ENCODE measurements around the gene SLC25A12.
"Not testable (repeated sequence)": the region's sequence is repeated elsewhere in the genome, so short reads cannot be mapped to it uniquely, and the experiment has no call there.

SLC25A12 gene, protein sequence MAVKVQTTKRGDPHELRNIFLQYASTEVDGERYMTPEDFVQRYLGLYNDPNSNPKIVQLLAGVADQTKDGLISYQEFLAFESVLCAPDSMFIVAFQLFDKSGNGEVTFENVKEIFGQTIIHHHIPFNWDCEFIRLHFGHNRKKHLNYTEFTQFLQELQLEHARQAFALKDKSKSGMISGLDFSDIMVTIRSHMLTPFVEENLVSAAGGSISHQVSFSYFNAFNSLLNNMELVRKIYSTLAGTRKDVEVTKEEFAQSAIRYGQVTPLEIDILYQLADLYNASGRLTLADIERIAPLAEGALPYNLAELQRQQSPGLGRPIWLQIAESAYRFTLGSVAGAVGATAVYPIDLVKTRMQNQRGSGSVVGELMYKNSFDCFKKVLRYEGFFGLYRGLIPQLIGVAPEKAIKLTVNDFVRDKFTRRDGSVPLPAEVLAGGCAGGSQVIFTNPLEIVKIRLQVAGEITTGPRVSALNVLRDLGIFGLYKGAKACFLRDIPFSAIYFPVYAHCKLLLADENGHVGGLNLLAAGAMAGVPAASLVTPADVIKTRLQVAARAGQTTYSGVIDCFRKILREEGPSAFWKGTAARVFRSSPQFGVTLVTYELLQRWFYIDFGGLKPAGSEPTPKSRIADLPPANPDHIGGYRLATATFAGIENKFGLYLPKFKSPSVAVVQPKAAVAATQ

DNA sequence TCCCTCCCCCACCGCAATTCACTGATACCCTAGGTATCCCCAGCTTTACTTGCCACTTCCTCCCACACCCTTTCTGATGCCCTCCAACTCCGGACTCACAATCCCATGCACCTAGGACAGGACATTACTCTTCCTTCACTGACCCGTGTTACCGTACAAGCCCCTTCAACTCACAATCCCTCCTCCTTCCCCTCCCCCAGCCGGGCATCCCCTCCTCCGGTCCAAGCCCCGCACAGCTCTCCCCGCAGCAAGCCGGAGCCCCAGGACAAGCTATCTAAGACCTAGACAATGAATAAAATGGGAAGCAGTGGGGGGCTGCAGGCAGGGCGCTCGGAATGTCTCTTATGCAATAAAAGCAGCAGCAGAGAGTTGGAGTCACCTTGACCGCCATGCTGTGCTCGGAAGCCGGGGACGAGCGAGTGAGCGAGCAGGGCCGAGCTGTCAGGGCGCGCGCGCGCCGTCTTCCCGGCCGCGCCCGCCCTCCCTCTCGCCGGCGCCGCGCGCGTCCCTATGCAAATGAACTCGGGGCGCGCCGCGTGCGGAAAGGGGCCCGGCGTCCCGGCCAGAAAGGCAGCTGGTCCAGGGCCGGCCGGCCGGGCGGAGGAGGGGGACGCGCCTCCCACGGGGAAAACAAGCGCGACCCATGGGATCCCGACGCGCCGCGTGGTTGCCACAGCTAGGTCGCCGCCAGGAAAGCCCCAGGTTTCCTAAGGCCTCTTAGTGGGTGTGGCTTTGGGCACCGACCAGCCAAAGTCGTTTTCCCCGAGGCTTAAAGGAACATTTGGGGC, at the start of gene SLC25A12:
Gene SLC25A12, minus strand, starts transcription at position 421 of the 788 bp plus-strand sequence. Its CDS starts 30 bp downstream, at position 391.
- in situ Hi-C loops (cut with MboI; ENCODE audit: low sequenced_read_pairs), result no loop called here

DNA sequence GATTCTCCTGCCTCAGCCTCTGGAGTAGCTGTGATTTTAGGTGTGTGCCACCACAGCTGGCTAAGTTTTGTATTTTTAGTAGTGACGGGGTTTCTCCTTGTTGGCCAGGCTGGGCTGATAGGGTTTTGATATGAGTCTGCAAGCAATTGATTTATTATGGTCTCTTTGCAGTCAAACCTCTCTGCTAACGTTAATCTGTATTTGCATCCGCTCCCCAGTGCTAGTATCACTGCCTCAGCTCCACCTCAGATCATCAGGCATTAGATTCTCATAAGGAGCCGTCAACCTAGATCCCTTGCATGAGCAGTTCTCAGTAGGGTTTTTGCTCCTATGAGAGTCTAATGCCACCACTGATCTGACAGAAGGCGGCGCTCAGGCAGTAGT, 47.3 kb upstream of the SLC25A12 start:
- in situ Hi-C loops (cut with MboI; ENCODE audit: low sequenced_read_pairs), result no loop called here

DNA sequence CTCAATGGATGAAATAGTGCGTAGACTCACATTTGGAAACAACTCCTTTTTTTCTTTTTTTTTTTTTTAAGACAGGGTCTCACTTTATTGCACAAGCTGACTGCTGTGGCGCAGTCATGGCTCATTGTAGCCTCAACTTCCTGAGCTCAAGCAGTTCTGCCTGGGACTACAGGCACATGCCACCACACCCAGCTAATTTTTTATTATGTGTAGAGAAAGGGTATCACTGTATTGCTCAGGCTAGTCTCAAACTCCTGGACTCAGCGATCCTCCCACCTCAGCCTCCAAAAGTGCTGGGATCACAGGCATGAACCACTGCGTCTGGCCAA, 45.7 kb upstream of the SLC25A12 start:
- in situ Hi-C loops (cut with MboI; ENCODE audit: low sequenced_read_pairs), result no loop called here

DNA sequence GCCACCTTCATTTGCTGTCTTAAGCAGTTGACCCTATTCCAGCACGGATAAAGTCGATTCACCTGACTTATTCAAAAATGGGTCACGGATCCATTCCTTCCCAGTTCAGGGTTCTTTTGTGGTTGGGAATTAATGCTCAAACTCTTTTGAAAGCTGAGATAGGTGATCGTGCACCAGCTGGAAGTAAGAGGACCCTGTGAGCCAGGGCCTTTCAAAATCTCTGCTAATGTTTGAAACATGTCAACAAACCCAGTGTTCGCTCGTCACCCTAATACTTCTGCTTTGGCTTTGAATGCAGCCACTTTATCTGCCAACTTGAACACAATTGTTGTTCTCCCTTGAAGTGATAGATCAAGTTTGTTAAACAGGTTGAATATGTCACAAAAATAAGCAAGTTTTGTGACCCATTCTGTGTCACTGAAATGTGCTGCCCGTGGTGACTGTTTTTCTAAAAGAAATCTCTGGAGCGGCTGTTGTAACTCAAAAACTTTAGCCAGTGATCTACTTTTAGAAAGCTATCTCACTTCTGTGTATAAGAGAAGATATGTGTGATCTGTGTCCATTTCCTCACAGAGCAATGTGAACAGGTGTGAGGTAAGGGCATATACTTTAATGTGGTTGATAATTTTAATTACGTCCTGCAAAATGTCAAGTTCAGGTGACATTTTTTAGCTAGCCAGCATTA, 45.2 kb upstream of the SLC25A12 start:
- in situ Hi-C loops (cut with MboI; ENCODE audit: low sequenced_read_pairs), result no loop called here

DNA sequence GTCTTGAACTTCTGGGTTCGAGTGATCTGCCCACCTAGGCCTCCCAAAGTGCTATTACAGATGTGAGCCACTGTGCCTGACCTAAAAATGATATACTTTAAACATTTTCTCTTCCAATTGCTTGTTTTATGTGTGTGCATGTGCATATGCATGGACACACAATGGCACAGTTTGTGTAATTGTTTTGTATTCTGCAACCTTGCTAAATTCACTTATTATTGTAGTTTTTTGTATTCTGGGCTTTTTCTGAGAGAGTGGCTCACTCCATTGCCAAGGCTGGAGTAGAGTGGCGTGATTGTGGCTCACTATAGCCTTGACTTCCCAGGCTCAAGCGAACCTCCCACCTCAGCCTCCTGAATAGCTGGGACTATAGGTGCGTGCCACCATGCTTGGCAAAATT, 36.3 kb upstream of the SLC25A12 start:
- in situ Hi-C loops (cut with MboI; ENCODE audit: low sequenced_read_pairs), result no loop called here

DNA sequence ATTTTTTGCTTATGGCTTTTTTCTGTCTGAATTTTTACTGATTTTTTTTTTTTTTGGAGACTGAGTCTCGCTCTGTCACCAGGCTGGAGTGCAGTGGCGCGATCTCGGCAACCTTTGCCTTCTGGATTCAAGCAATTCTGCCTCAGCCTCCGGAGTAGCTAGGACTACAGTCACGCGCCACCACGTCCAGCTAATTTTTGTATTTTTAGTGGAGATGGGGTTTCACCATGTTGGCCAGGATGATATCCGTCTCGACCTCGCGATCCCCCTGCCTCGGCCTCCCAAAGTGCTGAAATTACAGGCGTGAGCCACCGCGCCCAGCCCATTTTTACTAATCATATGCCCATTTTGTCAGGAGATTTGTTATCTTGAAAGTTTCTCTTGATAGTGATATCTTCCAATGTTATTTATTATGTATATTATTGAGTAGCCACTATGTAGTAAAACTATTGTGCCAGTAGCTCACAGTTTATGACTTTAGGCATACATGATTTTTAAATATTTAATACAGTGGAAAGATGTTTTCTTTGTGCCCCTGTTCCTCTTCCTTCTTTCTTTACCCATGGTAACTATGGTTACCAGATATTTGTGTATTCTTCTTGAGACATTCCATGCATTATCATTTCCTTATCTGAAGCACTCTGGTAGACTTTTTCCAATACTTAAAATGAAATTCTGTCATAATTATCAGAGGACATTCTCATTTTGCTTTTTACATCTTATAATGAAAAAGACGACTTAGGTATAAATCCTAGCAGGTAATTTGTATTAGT, 30.3 kb upstream of the SLC25A12 start:
- in situ Hi-C loops (cut with MboI; ENCODE audit: low sequenced_read_pairs), result no loop called here

DNA sequence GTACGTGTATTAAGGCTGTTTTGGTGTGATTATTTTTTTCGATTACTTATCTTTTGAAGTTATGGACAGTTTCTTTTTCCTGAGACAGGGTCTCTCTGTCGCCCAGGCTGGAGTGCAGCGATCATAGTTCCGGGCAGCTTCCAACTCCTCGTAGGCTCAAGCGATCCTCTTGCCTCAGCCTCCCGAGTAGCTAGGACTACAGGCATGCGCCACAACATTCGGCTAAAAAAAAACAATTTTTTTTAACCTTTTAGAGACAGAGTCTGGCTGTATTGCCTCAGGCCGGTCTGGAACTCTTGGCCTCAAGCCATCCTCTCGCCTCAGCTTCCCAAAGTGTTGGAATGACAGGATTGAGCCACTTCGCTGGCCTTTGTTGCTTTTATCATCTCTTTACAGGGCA, 29.2 kb upstream of the SLC25A12 start:
- in situ Hi-C loops (cut with MboI; ENCODE audit: low sequenced_read_pairs), result no loop called here

DNA sequence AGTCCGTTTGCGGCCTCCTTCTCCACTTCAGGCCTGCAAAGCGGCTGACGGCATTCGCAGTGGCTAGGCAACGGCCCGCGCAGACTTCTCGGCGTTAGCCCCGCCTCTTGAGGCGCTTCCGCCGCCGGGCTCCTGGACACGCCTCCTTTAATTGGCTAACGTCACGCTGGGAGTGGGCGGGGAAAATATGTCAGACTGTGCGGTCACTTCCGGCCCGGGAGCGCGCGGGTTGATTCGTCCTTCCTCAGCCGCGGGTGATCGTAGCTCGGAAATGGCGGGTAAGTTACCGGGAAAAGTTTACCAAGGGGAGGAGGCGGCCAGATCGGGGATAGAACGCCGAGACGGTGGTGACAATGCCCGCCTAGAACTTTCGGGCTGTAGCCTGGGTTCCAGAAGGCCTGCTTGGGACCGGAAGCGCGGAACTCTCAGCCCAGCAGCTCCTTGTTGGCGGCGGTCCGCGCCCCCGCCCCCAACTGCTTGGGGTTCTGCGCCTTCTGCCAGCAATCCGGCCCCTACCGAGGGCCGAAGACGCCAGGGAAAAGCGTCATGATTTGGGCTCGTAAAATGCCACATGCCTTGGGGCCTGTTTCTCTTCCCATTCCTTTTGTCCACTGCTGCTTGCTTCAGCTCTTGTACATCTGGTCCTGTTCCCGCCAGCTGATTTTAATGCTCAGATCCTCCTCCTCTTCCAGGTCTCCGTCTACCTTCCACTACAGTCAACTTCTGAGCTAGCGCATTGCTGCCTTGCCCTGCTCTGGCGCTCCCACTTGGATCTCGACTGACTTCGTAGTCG, 28.4 kb upstream of the SLC25A12 start, which contains the start of gene HAT1:
Gene HAT1, plus strand, starts transcription at position 232 of the 793 bp plus-strand sequence. Its CDS starts 40 bp downstream, at position 272.
- in situ Hi-C loops (cut with MboI; ENCODE audit: low sequenced_read_pairs), result no loop called here

DNA sequence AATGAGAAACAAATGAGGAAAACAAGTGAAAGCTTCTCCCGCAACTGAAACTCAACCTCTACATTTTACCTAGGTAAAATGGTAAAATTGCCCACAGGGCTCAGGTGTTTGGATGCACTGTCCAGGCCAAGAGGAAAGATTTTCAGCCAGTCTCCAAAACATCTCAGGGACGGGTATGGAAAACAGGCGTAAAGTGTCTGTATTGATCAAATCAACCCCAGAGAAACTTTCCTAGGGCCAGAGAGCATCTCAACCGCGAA, 27.9 kb upstream of the SLC25A12 start:
- in situ Hi-C loops (cut with MboI; ENCODE audit: low sequenced_read_pairs), result no loop called here

DNA sequence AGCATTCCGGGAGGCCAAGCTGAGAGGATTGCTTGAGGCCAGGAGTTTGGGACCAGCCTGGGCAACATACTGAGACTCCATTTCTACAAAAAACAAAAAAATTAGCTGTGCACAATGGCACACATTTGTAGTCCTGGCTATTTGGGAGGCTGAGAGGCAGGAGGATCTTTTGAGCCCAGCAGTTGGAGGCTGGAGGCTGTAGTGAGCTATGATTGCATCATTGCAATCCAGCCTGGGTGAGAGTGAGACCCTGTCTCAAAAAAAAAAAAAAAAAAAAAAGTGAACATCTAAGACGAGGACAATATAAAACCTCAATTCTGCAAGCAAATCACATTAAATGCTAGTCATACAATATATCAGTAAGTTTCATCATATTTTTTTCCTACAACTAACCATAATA, 25.4 kb upstream of the SLC25A12 start:
- in situ Hi-C loops (cut with MboI; ENCODE audit: low sequenced_read_pairs), result no loop called here

DNA sequence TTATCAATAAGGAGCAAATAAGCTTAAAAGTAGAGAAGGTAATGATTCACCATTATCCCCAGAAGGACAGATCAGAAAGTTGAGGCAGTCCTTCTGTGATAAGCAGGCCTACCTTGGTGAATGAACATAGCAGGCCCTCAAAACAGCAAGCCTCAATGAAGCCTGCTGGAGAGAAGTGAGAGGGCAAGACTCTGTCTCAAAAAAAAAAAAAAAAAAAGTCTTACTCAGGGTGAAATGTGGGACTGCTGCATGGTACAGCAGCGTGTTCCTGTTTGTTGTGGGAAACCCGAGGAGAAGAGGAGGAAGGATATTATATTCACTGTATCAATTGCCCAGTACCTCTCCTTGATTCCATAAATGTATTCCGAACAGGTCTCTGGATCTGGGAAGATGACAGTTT, 19.5 kb upstream of the SLC25A12 start:
- in situ Hi-C loops (cut with MboI; ENCODE audit: low sequenced_read_pairs), result no loop called here

DNA sequence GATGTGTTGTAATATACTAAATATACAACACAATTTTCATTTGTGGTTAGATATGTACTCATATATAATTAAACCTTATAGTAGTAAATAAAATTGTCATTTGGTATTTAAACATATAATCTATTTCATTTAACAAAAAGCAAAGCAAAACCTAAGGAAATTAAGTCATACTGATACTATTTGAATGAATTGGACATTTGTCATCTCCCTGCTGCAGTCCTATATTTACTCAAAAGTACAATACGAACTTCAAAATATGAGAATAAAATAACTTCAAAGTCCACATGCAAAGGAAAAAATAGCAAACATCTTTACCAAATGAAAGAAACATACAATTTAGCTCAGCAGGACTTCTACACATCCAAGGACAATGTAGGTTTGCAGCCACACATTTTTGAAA, 16.4 kb upstream of the SLC25A12 start:
- in situ Hi-C loops (cut with MboI; ENCODE audit: low sequenced_read_pairs), result no loop called here

DNA sequence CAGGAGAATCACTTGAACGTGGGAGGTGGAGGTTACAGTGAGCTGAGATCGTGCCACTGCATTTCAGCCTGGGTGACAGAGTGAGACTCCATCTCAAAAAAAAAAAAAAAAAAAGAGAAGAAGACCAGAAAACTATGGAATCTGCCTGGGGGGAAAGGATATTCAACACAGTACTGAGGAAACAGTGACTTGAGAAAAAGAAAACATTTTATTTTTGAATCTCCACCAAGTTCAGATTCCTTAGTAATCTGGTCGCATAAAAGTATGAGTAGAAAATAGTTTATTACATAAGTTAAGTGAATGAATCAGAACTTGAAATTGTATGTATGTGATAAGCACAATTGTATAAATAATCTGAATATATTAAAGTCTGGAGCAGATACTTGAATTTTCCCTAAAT, 15.2 kb upstream of the SLC25A12 start:
- in situ Hi-C loops (cut with MboI; ENCODE audit: low sequenced_read_pairs), result no loop called here

DNA sequence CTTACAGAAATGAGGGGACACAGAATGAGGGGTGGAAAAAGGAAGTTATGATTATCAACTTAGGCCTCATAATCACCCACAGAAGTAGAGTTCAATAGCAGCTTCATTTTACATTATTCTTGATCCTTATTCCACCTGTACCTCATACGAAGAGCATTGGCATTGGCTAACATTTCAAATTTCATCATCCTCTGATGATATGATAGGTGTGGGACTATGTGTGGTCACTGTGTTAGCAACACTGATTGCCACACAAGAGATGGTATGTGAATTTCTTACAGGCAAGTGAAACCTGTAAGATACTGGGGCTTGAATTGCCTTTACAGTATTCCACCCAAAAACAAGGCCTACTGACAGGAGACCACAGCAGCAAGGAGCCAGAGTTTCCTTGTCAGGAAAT, 14.2 kb upstream of the SLC25A12 start:
- in situ Hi-C loops (cut with MboI; ENCODE audit: low sequenced_read_pairs), result no loop called here

DNA sequence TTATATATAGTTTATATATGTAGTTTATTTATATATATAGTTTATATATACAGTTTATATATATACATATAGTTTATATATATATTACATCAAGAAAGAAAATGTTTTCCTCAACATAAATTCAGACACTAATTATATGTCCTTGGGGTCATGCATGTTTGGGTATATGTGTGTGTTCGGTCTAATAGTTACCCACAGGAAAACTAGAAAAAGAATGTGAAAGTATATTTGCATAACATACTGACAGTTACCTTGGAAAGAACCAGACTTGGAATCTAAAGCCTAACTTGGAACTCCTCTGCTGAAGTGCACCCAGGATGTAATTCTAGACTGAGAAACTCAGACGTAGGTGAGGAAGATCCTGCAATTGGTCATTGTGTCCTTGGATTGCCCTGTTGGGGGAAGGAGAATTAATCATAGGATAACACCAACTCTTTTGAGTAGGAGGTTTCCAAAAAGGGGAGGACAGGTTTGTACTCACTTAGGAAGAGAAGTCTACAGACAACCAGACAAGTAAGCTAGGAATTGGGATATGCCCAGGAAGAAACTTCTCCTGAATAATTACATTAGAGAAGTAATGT, 8.9 kb upstream of the SLC25A12 start:
- in situ Hi-C loops (cut with MboI; ENCODE audit: low sequenced_read_pairs), result no loop called here

DNA sequence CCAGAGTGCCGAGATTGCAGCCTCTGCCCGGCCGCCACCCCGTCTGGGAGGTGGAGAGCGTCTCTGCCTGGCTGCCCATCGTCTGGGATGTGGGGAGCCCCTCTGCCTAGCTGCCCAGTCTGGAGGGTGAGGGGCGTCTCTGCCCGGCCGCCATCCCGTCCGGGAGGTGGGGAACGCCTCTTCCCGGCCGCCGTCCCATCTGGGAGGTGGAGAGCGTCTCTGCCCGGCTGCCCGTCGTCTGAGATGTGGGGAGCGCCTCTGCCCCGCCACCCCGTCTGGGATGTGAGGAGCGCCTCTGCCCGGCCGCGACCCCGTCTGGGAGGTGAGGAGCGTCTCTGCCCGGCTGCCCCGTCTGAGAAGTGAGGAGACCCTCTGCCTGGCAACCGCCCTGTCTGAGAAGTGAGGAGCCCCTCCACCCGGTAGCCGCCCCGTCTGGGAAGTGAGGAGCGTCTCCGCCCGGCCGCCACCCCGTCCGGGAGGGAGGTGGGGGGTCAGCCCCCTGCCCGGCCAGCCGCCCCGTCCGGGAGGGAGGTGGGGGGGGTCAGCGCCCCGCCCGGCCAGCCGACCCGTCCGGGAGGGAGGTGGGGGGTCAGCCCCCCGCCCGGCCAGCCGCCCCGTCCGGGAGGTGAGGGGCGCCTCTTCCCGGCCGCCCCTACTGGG, 5.7 kb upstream of the SLC25A12 start:
- in situ Hi-C loops (cut with MboI; ENCODE audit: low sequenced_read_pairs), result not testable (repeated sequence)

DNA sequence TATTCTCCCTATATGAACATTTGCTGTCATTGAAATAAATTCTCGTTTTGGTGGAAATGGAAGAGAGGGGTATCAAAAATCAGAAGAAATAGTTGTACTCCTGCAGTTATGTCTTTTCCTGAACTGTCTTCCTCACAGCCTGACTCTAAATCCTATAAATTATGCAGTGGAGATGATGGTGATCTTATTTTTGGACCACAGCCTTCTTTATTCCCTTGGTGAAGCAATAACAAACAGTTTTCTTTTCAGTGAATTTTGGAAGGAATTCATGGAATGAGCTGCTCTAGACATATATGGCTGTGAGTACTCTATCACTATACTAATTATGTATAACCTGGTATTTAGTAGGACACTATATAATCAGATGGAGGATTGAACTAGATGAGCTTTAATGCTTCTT, 1.7 kb upstream of the SLC25A12 start:
- in situ Hi-C loops (cut with MboI; ENCODE audit: low sequenced_read_pairs), result no loop called here

DNA sequence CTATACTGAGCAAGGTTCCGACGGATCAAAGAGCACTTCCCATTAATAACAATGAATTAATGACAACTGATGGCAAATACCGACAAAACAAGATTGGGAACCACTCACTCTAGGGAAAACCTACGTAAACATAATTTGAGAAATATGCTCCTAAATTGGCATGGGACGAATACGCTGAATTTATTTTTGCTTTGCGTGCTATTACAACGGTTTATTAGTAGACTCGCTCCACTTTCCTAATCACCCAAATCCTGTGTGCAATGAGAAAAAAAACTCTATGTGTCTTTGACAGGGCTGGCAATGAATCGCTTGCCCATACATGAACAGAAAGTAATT, 536 bp upstream of the SLC25A12 start:
- in situ Hi-C loops (cut with MboI; ENCODE audit: low sequenced_read_pairs), result no loop called here

DNA sequence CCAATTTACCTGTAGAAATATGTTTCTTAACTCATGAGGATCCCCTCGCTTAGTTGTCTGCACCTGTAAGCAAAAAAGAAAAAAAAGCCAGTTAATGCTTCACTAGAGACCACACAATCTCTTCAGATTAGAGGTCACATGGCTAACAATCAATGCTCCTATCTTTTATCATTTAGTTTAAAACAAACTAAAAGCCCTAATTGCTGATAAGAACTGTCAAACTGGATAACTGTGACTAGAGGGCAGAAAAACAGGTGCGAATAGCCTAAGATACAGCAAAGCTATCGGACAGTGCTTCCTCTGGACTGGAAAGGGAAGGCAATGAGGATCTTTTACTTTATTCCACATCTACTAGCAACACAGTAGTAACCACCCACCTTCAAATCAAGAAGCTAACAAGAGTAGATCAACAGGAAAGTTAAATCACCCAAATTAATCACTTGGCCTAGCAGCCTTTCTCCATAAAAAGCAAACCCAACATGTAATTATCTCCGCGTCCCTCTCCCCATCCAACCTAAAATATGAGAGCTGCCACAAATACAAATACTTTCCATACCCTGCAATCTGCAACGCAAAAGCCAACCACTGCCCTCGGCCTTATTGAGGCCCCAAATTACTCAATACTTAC, 734 bp downstream of the SLC25A12 start:
- in situ Hi-C loops (cut with MboI; ENCODE audit: low sequenced_read_pairs), result no loop called here
